GM19238 (cell line): ENCODE results near the gene KLF13.

Source experiments
- DNase-seq: peaks from one replicate; pipeline ENCODE4 v3.0.0; 2011; ENCODE audit warnings: low spot score; ENCODE audit not compliant: insufficient read length

KLF13 gene

GRCh38 chr15:31300208-31300661 lies 26.4 kb upstream of the KLF13 start:
- DNase-seq, result no peak

GRCh38 chr15:31300981-31301672 lies 25.5 kb upstream of the KLF13 start:
- no peak for DNase-seq

DNA sequence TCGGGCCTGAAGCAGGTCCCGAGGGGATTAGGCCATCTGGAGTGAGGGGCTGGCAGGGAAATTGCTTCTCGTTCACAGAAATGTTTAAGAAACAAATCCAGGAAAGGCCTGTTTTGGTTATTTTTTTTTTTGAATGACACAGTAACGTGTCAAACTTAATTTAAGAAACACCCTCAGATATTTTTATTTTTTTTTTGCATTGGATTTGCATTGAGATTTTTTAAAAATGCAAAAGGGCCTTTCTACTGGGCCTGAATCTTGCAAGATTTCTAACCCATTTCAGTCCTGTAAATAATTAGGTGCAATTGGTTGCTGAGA lies 25.0 kb upstream of the KLF13 start:
- no peak for DNase-seq

DNA sequence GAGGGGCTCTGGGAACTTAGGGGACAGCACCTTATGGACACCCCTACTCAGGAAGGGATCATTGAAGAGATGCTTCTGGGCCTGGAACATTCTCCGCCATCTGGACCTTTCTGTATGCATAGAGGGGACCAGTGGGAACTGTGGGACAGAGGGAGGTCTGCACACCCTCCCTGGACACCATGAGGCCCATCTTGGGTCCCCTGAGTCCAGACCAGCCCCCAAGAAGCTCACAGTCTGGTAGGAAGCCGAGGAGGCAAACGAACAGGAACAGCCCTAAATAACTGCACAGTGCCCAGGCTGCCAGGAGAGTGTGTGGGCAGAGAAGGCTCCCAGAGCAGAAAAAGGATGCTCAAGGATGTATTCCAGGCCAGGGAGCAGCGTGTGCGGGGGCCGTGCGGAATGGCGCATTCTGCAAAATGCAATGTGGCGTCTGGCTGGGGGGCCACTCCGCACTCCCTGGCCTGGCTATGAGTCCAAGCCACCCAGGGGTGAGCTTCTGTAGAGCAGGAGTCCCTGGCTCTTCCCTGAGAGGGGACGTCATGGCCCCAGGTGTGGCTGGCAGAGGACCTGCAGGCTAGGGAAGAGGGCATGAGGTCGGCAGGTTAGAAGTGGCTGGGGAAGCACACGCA lies 24.5 kb upstream of the KLF13 start:
- no peak for DNase-seq

- no peak for DNase-seq
These were observed 23.6 kb upstream of the KLF13 start for GRCh38 chr15:31302778-31303725.

DNA sequence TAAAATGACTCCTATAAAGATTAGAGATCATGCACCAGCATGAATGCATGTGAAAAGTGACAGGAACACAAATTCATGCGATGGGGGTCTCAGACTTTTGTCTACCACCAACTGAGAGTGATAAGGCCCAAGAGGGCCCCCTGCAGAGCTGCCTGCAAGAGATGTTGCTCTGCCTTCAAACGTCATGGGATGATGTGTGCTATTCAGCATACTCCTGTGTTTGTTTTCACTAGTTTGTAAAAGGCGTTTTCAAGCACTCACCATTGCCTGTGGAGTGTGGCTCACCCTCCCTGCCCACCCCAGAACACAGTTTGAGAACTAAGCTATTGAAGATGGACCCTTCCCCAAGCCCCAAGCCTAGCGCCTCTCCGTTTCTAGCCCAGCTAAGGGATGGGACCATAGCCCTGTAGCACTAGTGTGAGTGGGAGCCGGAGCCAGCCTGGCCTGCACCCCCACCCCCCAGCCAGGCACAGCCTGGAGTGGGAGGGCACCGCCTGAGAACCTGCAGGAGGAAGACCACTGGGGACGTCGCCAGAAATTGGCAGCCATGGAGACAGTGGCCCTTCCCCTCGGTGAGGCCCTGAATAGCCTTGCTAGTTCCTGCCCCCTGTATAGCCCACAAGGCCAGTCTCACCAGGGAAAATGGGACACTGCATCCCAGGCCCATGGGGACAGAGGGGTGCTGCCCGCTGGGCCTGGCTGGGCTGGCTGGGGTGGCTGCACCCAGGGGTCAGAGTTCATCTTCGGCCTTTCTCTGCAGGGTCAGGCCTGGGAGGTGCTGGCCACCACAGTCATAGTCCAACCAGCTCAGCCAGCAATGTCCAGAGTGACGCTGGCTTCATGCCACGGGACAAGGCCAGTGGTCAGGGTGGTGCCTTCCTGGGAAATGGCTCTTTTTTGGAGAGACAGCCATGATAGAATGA lies 22.6 kb upstream of the KLF13 start:
- DNase-seq, result no peak

GRCh38 chr15:31304751-31305365 lies 21.8 kb upstream of the KLF13 start:
- no peak for DNase-seq

- DNase-seq, result no peak
These were observed 21.3 kb upstream of the KLF13 start for GRCh38 chr15:31305375-31305774.

DNA sequence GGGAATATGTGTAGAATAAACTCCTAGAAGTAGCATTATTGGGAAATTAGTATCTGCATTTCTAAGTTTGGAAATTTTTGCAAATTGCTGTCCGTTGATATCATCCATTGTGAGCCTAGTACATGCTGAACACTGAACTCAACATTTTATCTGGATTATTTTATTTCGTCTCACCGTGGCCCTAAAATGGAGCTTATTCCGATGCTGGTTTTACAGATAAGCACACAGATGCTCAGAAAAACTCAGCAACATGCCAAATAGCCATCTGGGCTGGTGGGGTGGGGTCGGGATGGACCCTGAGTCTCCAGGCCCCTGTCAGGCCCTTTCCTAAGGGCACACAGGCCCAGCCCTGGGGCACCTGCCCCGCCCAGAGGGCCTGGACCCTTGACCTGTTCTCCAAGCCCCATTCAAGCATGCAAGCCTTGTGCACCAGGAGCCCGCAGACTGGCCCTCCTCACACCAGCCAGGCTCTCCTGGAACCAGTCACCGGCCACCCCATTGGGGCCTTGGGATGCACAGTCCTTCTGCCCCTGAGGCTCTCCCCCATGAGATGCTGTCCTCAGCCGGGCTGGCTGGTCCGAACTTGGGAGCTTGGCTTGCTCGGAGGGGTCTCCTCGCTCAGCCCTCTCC lies 20.7 kb upstream of the KLF13 start:
- no peak for DNase-seq

DNA sequence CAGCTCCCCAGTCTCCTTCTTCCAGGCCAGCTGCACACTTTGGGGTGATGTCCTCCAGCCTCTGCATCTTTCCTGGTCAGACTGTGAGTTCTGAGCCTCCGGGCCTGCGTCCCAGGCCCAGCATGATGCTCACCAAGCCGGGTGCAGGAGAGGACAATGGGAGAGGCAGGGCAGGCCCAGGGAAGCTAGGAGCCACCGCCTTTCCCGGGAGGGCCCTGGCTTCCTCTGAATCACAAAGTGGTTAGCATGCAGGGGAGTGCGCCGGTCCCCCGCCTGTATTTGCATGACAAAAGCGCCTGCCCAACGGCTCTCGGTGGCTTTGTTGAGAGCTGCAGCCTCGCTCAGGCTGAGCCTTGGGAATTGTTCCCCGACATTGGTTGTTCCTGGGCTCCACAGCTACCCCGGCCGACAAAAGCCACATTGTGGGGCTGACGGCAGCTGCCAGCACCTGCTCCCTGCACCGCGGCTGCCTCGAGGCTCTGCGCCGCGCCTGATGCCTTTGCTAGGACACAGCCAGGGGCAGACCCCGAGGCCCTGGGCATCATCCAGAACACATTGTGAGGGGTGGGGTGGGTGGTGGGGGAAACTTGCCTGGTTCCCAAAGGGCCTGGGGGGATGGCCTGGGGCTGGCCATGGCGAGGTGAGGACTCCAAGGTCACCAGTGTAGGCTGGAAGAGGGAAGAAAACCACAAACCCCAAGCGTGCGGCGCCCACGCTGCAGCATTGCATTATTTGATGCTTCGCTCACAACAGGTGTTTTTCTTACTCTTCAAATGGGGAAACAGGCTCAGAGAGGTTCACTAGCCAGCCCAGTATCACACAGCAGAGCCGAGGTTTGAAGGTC lies 20.0 kb upstream of the KLF13 start:
- DNase-seq, result no peak

GRCh38 chr15:31307270-31308184 lies 19.1 kb upstream of the KLF13 start:
- no peak for DNase-seq

DNA sequence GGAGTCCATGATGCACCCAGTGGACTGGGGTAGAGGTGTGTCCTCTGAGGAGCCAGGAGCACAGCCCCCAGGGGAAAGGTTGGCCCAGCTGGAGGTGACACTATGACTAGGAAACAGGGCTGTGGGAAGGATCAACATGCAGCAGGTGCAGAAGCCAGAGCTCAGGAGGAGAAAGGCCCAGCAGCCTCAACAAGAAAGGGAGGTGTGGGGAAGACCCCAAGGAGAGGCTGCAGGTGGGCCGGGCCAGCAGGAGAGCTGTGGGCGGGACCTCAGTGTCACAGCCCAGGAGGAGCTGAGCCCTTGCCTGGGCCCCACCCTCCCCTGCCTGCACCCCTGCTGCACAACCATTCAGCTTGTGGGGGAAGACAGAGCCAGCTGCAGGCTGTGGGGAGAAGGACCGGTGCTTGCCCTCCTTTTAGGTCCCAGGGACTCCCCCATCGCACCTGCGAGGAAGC lies 18.4 kb upstream of the KLF13 start:
- DNase-seq, result peak; percentile 42

GRCh38 chr15:31309893-31310606 lies 16.6 kb upstream of the KLF13 start:
- DNase-seq, result no peak

DNA sequence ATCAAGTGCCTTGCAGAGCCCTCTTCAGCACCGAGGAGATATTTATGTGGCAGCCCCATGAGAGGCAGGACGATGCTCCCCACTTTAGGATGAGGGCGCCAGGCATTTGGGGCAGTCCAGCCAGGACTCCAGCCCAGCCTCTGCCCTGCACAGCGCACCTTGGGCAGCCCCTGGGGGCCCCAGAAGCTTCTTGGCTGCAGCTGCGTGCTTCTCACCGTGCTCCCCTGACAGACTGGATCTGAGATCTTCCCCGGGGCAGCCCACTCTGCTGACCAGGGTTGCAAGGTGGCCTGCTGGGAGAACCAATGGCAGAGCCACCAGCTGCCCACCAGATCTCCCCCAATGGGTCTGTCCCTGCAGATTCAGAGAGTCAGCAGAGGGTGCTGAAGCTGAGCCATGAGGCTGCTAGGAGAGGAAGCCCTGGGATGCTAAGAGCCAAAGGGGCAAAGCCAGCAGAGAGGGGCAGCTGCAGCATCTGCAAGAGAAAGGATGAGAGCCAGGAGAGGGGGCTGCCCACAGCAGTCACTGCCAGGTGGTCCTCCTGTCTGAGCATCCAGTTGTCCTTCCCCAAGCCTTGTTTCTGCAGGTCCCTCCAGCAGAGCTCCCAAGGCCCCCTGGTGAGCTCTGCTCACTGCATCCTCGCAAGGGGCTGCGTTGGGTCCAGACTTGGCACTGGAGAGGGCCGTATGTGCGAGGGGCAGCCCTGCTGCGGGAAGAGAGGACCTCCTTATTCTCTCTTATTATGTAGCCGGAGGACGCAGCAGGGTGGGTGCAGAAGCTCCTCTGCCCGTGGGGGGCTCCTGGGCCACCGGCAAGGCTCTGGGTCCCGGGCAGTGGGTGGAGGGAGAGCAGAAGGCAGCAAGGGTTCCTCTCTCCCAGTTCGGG lies 14.7 kb upstream of the KLF13 start:
- DNase-seq, result no peak

GRCh38 chr15:31313223-31313622 lies 13.4 kb upstream of the KLF13 start:
- DNase-seq, result no peak

GRCh38 chr15:31314380-31314779 lies 12.3 kb upstream of the KLF13 start:
- DNase-seq, result no peak
